8988T (cell line): ENCODE data around the gene SRD5A1.

Experiments used
- DNase-seq: peaks from one replicate; pipeline ENCODE4 v3.0.0; 2011

SRD5A1 gene

GRCh38 chr5:6714226-6715041 lies 81.2 kb downstream of the SRD5A1 start:
- peak; percentile 71 for DNase-seq

DNA sequence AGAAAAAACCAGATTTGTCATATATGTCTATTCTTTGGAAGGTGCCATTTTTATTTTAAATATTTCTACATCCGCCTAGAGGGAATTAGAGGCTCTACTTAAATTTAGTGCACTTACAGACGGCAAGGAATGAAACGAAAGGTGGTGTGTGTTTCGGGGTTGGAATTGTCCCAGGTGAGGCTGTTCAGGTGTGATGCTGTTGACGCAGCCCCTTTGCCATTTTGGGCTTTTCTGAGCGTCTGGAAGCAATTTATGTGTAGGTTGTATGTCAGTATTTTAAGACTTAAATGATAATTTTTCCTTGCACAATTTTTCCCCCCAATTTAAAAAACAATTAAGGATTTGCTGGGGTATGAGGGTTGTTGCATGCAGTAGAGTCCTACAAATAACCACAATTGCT lies 82.0 kb downstream of the SRD5A1 start:
- DNase-seq = no peak

DNA sequence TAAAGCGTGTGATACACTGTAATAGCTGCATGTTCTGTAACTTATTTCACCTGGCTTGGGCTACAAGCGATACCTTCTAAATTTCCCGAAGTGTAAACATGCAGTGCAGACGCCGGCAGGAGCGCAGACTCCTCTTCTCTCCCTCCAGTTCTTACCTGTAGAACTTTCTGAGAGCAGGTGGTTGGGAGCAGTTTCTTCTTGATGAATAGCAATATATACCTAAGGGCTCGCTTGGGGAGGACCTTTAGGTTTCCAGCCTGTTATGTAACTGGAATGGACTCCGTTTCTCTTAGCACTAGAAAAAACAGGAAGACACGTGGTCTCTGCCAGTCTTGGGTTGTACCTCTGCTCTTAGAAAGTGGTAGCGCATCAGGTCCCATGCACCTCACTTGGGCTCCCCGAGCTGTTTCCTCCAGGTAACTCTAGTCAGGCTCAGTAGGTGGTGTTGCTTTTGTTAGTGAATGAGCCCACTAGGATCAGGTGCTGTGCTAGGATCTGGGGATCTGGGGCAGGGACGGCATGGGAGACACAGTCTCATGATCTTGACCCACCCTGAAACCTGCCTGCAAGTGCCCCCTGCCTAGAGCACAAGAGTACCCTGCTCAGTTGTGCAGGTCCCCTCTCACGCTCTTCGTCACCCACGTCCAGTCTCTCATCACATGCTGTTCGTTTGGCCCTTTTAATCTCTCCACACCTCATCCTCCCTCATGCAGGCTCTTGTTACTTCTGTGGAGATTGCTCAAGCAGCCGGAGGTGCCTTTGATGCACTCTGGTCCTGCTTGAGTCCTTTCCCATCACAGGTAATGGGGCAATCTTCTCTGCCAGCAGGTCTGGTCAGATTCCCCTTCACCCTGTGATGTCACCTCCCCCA lies 82.8 kb downstream of the SRD5A1 start:
- DNase-seq = peak; percentile 48

GRCh38 chr5:6716629-6717149 lies 83.4 kb downstream of the SRD5A1 start:
- DNase-seq = peak; percentile 51

GRCh38 chr5:6717247-6717646 lies 84.0 kb downstream of the SRD5A1 start:
- no peak for DNase-seq

- DNase-seq = peak; percentile 23
Measured at GRCh38 chr5:6717687-6718086, 84.4 kb downstream of the SRD5A1 start.

- peak; percentile 11 for DNase-seq
Measured at GRCh38 chr5:6718161-6718681, 85.0 kb downstream of the SRD5A1 start.

- no peak for DNase-seq
Measured at GRCh38 chr5:6718718-6719117, 85.5 kb downstream of the SRD5A1 start.

GRCh38 chr5:6719417-6719816 lies 86.2 kb downstream of the SRD5A1 start:
- no peak for DNase-seq

DNA sequence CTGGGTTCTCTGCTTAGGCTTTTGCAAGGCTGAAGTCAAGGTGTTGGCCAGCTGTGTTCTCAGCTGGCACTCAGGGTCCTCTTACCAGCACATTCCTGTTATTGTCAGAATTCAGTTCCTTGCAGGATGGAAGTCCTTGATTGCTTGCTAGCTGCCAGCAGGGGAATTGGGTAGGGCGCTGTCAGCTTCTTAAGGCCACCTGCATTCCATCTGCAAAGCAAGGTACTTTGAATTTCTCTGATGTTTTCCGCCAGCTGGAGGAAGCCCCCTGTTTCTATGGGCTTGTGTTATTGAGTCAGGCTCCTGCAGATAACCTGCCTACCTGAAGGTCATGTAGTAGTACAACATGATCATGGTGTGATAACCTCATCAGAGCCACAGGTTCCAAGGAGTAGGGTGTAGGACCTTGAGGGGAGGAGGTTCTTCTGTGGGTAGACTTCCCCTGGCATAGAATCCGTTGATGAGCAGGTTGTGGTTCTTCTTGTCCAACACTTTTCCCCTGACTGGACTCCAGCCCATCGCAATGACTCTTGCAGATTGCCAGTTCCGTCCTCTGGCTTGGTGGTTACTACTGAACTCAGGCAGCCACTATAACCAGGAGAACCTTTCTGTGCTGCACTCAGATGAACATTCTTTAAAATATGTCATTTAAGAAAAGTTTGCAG lies 86.8 kb downstream of the SRD5A1 start:
- no peak for DNase-seq

DNA sequence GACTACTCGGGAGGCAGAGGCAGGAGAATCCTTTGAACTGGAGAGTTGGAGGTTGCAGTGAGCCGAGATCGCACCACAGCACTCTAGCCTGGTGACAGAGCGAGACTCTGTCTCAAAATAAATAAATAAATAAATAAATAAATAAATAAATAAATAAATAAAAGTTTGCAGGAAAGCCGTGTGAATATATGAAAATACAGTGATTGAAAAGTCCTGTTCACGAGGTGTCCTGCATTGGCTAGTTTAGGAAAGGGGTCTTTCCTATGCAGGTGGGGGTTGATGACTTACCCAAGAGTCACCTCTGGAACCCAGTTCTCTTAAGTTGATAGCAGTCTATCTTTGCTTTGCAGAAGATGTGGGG lies 87.3 kb downstream of the SRD5A1 start:
- no peak for DNase-seq

DNA sequence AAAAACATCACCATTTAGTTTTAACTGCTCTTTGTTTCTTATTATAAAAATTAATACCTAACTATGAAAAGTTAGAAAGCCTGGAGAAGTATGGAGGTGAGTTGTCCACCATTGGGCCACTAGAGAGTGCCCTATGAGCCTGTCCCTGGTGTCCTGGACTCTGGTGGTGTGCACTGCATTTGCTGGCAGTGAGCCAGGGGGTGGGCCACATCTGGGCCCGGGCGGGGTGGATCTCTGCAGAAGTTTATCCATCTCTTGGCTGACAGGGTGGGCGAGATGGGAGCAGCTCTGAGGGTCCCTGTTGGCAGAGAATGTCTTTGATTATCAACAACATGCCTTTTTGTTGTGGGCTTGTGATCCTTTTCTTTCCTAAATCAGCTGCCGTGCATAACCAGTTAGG lies 88.2 kb downstream of the SRD5A1 start:
- no peak for DNase-seq

DNA sequence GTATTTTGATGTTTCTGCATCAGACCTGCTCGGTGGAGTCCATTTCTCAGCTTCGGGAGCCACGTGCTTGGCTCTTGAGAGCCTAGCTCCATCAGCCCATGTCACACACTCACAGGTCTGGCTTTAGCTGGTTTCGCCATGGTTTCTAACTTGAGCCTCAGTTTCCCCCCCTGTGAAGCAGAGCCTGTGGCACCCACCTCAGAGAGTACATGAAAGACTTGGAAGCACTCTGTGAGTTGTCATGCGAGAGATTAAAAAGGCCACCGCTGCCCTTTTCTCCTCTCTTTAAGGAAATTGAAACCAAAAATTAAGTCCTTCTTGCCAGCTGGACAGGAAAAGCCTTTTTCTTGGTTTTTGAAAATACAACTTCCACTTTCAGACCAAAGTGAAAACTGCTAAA lies 88.8 kb downstream of the SRD5A1 start:
- DNase-seq = no peak

DNA sequence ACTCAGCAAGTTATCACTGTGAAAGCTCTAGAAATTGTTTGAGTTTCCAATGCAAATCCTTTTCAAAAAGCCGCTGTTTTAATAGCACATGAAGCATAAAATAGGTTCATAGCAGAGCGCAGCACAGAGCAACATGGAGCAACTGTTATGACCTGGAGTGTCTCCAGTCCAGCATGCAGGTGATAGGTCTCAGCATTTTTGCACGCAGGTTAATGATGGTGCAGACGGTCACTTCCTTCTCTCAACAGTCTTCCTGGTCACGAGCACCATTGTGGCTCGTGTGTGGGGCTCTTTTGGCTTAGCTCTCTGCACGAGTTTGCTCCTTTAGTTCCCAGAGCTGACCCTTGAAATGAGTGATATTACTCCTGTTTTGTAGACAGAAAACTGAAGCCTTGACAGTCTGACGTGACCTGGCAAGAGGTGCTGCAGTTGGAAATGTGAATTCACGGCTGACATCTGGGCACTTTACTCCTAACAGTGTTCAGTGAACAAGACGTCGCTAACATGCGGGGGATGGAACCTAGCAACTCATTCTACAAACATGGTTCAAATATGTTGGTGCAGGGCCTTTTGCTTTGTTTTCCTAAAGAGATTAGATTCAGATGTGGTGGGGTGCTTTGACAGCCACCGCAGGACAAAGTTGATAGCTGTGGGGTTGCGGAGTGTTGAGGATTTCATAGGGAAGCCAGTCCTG lies 90.0 kb downstream of the SRD5A1 start:
- no peak for DNase-seq

- no peak for DNase-seq
Measured at GRCh38 chr5:6723816-6724300, 90.6 kb downstream of the SRD5A1 start.
